SK-N-SH (cell line): ENCODE data around the gene TCHHL1. TPM values are rescaled to one million over a fixed set of nuclear protein-coding genes. Genes with fewer than 3 reads are reported as not detected.

Experiments
- CTCF ChIA-PET: fragments of 300-600, 350-600 bp; formaldehyde crosslinking; extraction: SDS; loops from one replicate; lab custom pipeline; 2021; lab: Yijun Ruan, JAX
- POLR2A ChIA-PET: fragments of 350-600 bp; sonication (Branson Sonifier 250); formaldehyde crosslinking; extraction: SDS; loops from one replicate; lab custom pipeline; 2020; ENCODE audit warnings: antibody characterized with exemption, inconsistent platforms; lab: Yijun Ruan, JAX
- DNase-seq: peaks from one replicate; pipeline ENCODE4 v3.0.0; 2012
- H2AFZ ChIP-seq: fragments of 200-600 bp; sonication (generic); 2 replicates; pipeline ENCODE4 v1.8.1; 2016; ENCODE audit warnings: antibody characterized with exemption, mild to moderate bottlenecking, low read depth
- H3F3A ChIP-seq: fragments of 200-600 bp; sonication (generic); replicated peaks from 2 replicates; pipeline ENCODE3; 2016; ENCODE audit warnings: antibody characterized with exemption, mild to moderate bottlenecking; ENCODE audit not compliant: insufficient read depth
- H3K27ac ChIP-seq, 2 experiments: fragments of 200-500 bp in 1 of 2; fragments of 200-600 bp in 1 of 2; sonication (Bioruptor generic) in 1 of 2; sonication (generic), shearing (Covaris generic) in 1 of 2; 2 replicates each; pipeline versions ENCODE4 v1.5.1 to v1.6.1; 2014 to 2016; ENCODE audit warnings: low read depth in 2 of 2, inconsistent platforms in 1 of 2, low read length in 1 of 2, mild to moderate bottlenecking in 1 of 2, mixed read lengths in 1 of 2
- H3K27me3 ChIP-seq: fragments of 200-600 bp; sonication (generic), shearing (Covaris generic); 2 replicates; pipeline ENCODE4 v1.6.1; 2016; ENCODE audit warnings: mixed run types; ENCODE audit not compliant: insufficient read depth
- H3K36me3 ChIP-seq, 2 experiments: fragments of 200-500 bp in 1 of 2; fragments of 200-600 bp in 1 of 2; sonication (Bioruptor generic) in 1 of 2; sonication (generic) in 1 of 2; replicated peaks in 1 of 2; 2 replicates each; pipeline versions ENCODE3 to v1.5.1; 2014 to 2016; ENCODE audit warnings: low read length in 1 of 2, mild to moderate bottlenecking in 1 of 2; ENCODE audit not compliant: insufficient read depth in 2 of 2, control insufficient read depth in 1 of 2
- H3K4me1 ChIP-seq, 2 experiments: fragments of 200-500 bp in 1 of 2; fragments of 200-600 bp in 1 of 2; sonication (Bioruptor generic) in 1 of 2; sonication (generic), shearing (Covaris generic) in 1 of 2; 2 replicates each; pipeline versions ENCODE4 v1.5.1 to v1.6.1; 2014 to 2016; ENCODE audit warnings: low read depth in 1 of 2, low read length in 1 of 2, mixed run types in 1 of 2; ENCODE audit not compliant: insufficient read depth in 2 of 2, control insufficient read depth in 1 of 2
- H3K4me2 ChIP-seq: fragments of 200-600 bp; sonication (generic), shearing (Covaris generic); 2 replicates; pipeline ENCODE4 v1.6.1; 2017; ENCODE audit warnings: mixed run types
- H3K4me3 ChIP-seq, 2 experiments: fragments of 200-500 bp in 1 of 2; fragments of 200-600 bp in 1 of 2; sonication (Bioruptor generic) in 1 of 2; sonication (generic), shearing (Covaris generic) in 1 of 2; 2 replicates each; pipeline versions ENCODE4 v1.5.1 to v1.8.1; 2014 to 2016; ENCODE audit warnings: low read depth in 2 of 2, inconsistent platforms in 1 of 2, low read length in 1 of 2, mild to moderate bottlenecking in 1 of 2, mixed read lengths in 1 of 2, moderate library complexity in 1 of 2
- H3K79me2 ChIP-seq: fragments of 200-600 bp; sonication (generic); 2 replicates; pipeline ENCODE4 v1.8.1; 2017; ENCODE audit warnings: mild to moderate bottlenecking; ENCODE audit not compliant: insufficient read depth
- H3K9ac ChIP-seq: fragments of 200-600 bp; sonication (generic); 2 replicates; pipeline ENCODE4 v1.6.1; 2017; ENCODE audit warnings: mixed run types
- H3K9me2 ChIP-seq: fragments of 200-600 bp; sonication (generic); 2 replicates; pipeline ENCODE4 v1.6.1; 2017; ENCODE audit warnings: mixed run types
- H3K9me3 ChIP-seq: fragments of 200-600 bp; sonication (generic); 2 replicates; pipeline ENCODE4 v1.6.1; 2017; ENCODE audit warnings: mixed run types, mild to moderate bottlenecking, moderate library complexity
- H4K20me1 ChIP-seq: fragments of 200-600 bp; sonication (generic); 2 replicates; pipeline ENCODE4 v1.6.1; 2017; ENCODE audit warnings: mild to moderate bottlenecking, mixed run types; ENCODE audit not compliant: insufficient read depth
- CHD2 ChIP-seq: fragments of 150-350 bp; IDR thresholded peaks from 2 replicates; pipeline ENCODE4 v1.6.1; 2018; ENCODE audit warnings: low read length; ENCODE audit not compliant: partially characterized antibody
- EP300 ChIP-seq, 2 experiments: IDR thresholded peaks; 2 replicates each; pipeline versions ENCODE4 v1.4.0 to v1.6.1; 2012; ENCODE audit warnings: borderline replicate concordance in 1 of 2, low read depth in 1 of 2, low read length in 1 of 2
- EZH2phosphoT487 ChIP-seq: fragments of 200-600 bp; sonication (generic); IDR thresholded peaks from 2 replicates; pipeline ENCODE4 v1.6.1; 2017; ENCODE audit warnings: low read depth, mixed run types, mild to moderate bottlenecking, antibody characterized with exemption, moderate library complexity, borderline replicate concordance
- FOSL2 ChIP-seq: IDR thresholded peaks from 2 replicates; pipeline ENCODE4 v1.4.0; 2012; ENCODE audit warnings: low read depth, mild to moderate bottlenecking, moderate library complexity, borderline replicate concordance
- FOXJ3 ChIP-seq: sonication (generic); formaldehyde crosslinking; IDR thresholded peaks from 2 replicates; pipeline ENCODE4 v1.5.1; 2020; ENCODE audit warnings: mild to moderate bottlenecking, missing genetic modification reagents
- FOXM1 ChIP-seq: IDR thresholded peaks from 2 replicates; pipeline ENCODE4 v1.4.0; 2012; ENCODE audit warnings: low read depth, mild to moderate bottlenecking
- GATA2 ChIP-seq: sonication (generic); formaldehyde crosslinking; IDR thresholded peaks from 2 replicates; pipeline ENCODE4 v1.5.0; 2020; ENCODE audit warnings: mild to moderate bottlenecking, missing genetic modification reagents
- IRF3 ChIP-seq: fragments of 150-350 bp; IDR thresholded peaks from 2 replicates; pipeline ENCODE4 v1.6.1; 2016; ENCODE audit warnings: mild to moderate bottlenecking, low read depth, low read length
- MEF2A ChIP-seq: IDR thresholded peaks from 2 replicates; pipeline ENCODE4 v1.4.0; 2012; ENCODE audit warnings: low read depth, borderline replicate concordance
- MXI1 ChIP-seq: IDR thresholded peaks from 2 replicates; pipeline ENCODE4 v1.6.1; 2012; ENCODE audit warnings: mild to moderate bottlenecking, low read depth, low read length, improper control_type of control experiment
- PBX3 ChIP-seq: IDR thresholded peaks from 2 replicates; pipeline ENCODE4; 2012
- RAD21 ChIP-seq: IDR thresholded peaks from 2 replicates; pipeline ENCODE4 v1.6.1; 2012; ENCODE audit warnings: mild to moderate bottlenecking, low read length
- RCOR1 ChIP-seq: fragments of 150-350 bp; IDR thresholded peaks from 2 replicates; pipeline ENCODE4 v1.6.1; 2017; ENCODE audit warnings: antibody characterized with exemption, low read length
- RXRA ChIP-seq: IDR thresholded peaks from 2 replicates; pipeline ENCODE4 v1.4.0; 2012; ENCODE audit warnings: low read depth, mild to moderate bottlenecking, borderline replicate concordance
- SIN3A ChIP-seq: IDR thresholded peaks from 2 replicates; pipeline ENCODE4 v1.6.1; 2012; ENCODE audit warnings: low read depth, mild to moderate bottlenecking, low read length, moderate library complexity, borderline replicate concordance
- TEAD4 ChIP-seq: IDR thresholded peaks from 2 replicates; pipeline ENCODE4 v1.4.0; 2012; ENCODE audit warnings: mild to moderate bottlenecking, borderline replicate concordance; ENCODE audit not compliant: insufficient read depth
- YY1 ChIP-seq: IDR thresholded peaks from 2 replicates; pipeline ENCODE4 v1.4.0; 2012; ENCODE audit warnings: low read depth, mild to moderate bottlenecking
- WGBS: methylation state at CpG from one replicate; pipeline ENCODE4 v1.1.6; 2017; ENCODE audit warnings: low lambda C conversion rate; 5-methylcytosine and 5-hydroxymethylcytosine counted together
- polyA plus RNA-seq, 3 experiments: library from polyadenylated mRNA; depleted of rRNA; stranded (reverse); fragments of >200 nt; gene quantifications; 2 replicates each; pipeline ENCODE4 v1.2.3, GENCODE V29; 2012
- TF ChIP-seq, protein P1 (sequence below): fragments of 150-350 bp; IDR thresholded peaks from 2 replicates; pipeline ENCODE4 v1.6.1; 2017; ENCODE audit warnings: antibody characterized with exemption, low read length, low read depth, borderline replicate concordance
- TF ChIP-seq, protein P2 (sequence below): IDR thresholded peaks from 2 replicates; pipeline ENCODE4 v1.4.0; 2012; ENCODE audit warnings: low read depth, borderline replicate concordance
- TF ChIP-seq, protein P3 (sequence below): IDR thresholded peaks from 2 replicates; pipeline ENCODE4 v1.4.0; 2012; ENCODE audit warnings: low read depth, borderline replicate concordance

TCHHL1 gene
- polyA plus RNA-seq, 1 of the 3 experiments (the other 2 are of a cell fraction), result not detected

DNA sequence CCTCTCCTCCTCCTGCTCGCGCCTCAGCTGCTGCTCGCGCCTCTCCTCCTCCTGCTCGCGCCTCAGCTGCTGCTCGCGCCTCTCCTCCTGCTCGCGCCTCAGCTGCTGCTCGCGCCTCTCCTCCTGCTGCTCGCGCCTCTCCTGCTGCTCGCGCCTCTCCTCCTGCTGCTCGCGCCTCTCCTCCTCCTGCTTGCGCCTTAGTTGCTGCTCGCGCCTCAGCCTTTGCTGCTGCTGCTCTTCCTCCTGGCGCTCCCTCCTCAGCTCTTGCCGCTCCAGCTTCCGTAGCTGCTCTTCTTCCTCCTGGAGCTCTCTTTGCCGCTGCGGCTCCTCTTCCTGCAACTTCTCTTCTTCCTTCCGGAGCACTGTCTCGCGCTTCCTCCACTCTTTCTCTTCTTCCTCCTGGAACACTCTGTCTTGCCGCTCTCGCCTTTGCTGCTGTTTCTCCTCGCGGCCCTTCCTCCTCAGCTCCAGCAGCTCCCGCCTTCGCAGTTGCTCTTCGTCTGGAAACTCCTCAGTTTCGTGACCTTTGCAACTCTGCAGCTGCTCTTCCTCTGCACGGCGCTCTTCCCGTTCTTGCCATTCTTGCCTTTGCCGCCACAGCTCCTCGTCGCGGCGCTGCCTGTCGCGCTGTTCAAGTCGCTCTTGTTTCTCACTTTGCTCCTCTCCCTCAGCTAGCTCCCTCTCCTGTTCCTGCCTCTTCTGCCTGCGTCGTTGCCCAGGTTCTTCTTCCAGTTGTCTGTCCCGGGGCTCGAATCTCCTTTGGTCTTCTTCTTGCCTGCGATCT, 23.4 kb upstream of the TCHHL1 start:
- Histone ChIP-seq H3K27ac (no peak overlapping the region), H4K20me1 (no peaks in the 10 kb centered on the region), H3K9me2 (no peaks in the 10 kb centered on the region), H2AFZ (peak overlapping the region; percentile 56; the same call in 1 of the 2 replicates), H3K4me1 (peaks cover 0 to 12% of the 10 kb centered on the region in 2 experiments; a peak in 1 of 4 replicates), H3K9ac (no peak overlapping the region), H3K4me2 (peak overlapping the region; percentile 95; the same call in 1 of the 2 replicates), H3K4me3 (peak overlapping the region in 1 of 2 experiments; percentile 29; a peak in 1 of 4 replicates), H3K79me2 (no peaks in the 10 kb centered on the region), H3K36me3 (no peaks in the 10 kb centered on the region), H3K9me3 (no peaks in the 10 kb centered on the region), H3K27me3 (peaks cover 85% of the 10 kb centered on the region), H3F3A (peaks cover 3% of the 10 kb centered on the region)
- ChIA-PET POLR2A (no interaction called here), CTCF (no interaction called here)
- TF ChIP-seq FOXJ3 (CRISPR knock-in tag) (no peak), MEF2A (no peak), IRF3 (no peak), YY1 (no peak), RCOR1 (no peak)
- TF ChIP-seq, protein P1, sequence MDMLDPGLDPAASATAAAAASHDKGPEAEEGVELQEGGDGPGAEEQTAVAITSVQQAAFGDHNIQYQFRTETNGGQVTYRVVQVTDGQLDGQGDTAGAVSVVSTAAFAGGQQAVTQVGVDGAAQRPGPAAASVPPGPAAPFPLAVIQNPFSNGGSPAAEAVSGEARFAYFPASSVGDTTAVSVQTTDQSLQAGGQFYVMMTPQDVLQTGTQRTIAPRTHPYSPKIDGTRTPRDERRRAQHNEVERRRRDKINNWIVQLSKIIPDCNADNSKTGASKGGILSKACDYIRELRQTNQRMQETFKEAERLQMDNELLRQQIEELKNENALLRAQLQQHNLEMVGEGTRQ, result no peak
- no peak for DNase-seq
- 14% methylated on average over 43 of the region's 53 CpGs for WGBS

GRCh38 chr1:152111515-152111968, 22.7 kb upstream of the TCHHL1 start:
- no peak overlapping the region for H3K27ac ChIP-seq
- peak overlapping the region in 1 of 2 experiments; percentile 63; a peak in 3 of 4 replicates for H3K4me3 ChIP-seq
- H3K9me3 ChIP-seq, result no peaks in the 10 kb centered on the region
- peaks cover 3% of the 10 kb centered on the region for H3F3A ChIP-seq
- H3K4me1 ChIP-seq, result peaks cover 0 to 12% of the 10 kb centered on the region in 2 experiments; a peak in 1 of 4 replicates
- POLR2A ChIA-PET, result no interaction called here
- H3K79me2 ChIP-seq, result no peaks in the 10 kb centered on the region
- peak overlapping the region; percentile 91 for H2AFZ ChIP-seq
- WGBS, result 6% methylated on average over 43 of the region's 44 CpGs
- H3K4me2 ChIP-seq, result peak overlapping the region; percentile 95
- H3K27me3 ChIP-seq, result peaks cover 92% of the 10 kb centered on the region
- no peak overlapping the region for H3K9ac ChIP-seq
- DNase-seq, result no peak
- no peaks in the 10 kb centered on the region for H3K36me3 ChIP-seq
- H4K20me1 ChIP-seq, result no peaks in the 10 kb centered on the region
- H3K9me2 ChIP-seq, result no peaks in the 10 kb centered on the region
- CTCF ChIA-PET, result no interaction called here
- TF ChIP-seq EZH2phosphoT487 (no peak), EP300 (IDR thresholded peaks at IDR 0.05; ENCODE audit: borderline replicate concordance in 1 of 2, low read depth in 1 of 2, low read length in 1 of 2) (no peak), MXI1 (no peak), RAD21 (no peak), FOXM1 (no peak), CHD2 (no peak), SIN3A (no peak), PBX3 (no peak), GATA2 (CRISPR knock-in tag) (no peak), TEAD4 (no peak), FOSL2 (no peak), YY1 (no peak), RXRA (no peak)
- TF ChIP-seq, protein P2, sequence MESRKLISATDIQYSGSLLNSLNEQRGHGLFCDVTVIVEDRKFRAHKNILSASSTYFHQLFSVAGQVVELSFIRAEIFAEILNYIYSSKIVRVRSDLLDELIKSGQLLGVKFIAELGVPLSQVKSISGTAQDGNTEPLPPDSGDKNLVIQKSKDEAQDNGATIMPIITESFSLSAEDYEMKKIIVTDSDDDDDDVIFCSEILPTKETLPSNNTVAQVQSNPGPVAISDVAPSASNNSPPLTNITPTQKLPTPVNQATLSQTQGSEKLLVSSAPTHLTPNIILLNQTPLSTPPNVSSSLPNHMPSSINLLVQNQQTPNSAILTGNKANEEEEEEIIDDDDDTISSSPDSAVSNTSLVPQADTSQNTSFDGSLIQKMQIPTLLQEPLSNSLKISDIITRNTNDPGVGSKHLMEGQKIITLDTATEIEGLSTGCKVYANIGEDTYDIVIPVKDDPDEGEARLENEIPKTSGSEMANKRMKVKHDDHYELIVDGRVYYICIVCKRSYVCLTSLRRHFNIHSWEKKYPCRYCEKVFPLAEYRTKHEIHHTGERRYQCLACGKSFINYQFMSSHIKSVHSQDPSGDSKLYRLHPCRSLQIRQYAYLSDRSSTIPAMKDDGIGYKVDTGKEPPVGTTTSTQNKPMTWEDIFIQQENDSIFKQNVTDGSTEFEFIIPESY, result no peak
- TF ChIP-seq, protein P3, sequence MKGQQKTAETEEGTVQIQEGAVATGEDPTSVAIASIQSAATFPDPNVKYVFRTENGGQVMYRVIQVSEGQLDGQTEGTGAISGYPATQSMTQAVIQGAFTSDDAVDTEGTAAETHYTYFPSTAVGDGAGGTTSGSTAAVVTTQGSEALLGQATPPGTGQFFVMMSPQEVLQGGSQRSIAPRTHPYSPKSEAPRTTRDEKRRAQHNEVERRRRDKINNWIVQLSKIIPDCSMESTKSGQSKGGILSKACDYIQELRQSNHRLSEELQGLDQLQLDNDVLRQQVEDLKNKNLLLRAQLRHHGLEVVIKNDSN, result no peak
